OCI-LY7 (cell line): ENCODE data around the gene GALNT7.

ENCODE experiments used
- EZH2phosphoT487 ChIP-seq: fragments of 200-600 bp; sonication (generic); IDR thresholded peaks from 2 replicates; pipeline ENCODE4 v1.6.1; 2018; ENCODE audit warnings: low read depth, borderline replicate concordance, mild to moderate bottlenecking, mixed run types, antibody characterized with exemption, low read length, moderate library complexity, mixed read lengths
- TF ChIP-seq, protein P1 (sequence below): fragments of 200-600 bp; sonication (generic); conservative IDR thresholded peaks from 2 replicates; pipeline ENCODE4 v1.5.1; 2014; ENCODE audit warnings: mild to moderate bottlenecking, antibody characterized with exemption, low read length, moderate library complexity, mixed read lengths

DNA sequence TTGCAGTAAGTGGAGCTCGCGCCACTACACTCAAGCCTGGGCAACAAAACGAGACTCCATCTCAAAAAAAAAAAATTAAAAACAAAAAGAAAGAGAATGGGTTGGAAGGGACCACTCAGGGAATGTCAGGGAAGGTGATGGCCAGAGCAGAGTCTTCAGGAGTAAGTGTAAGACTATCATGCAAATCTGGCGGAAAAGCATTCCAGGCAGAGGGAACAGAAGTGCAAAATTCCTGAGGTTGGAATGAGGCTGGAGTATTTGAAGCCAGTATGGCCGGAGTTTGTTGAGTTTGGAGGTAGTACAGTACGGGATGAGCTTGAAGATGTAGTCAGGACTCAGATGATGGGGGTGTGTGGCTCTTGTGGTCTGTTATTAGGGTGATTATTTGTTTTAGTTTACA is 7.4 kb downstream of the GALNT7 start:
- TF ChIP-seq, protein P1, sequence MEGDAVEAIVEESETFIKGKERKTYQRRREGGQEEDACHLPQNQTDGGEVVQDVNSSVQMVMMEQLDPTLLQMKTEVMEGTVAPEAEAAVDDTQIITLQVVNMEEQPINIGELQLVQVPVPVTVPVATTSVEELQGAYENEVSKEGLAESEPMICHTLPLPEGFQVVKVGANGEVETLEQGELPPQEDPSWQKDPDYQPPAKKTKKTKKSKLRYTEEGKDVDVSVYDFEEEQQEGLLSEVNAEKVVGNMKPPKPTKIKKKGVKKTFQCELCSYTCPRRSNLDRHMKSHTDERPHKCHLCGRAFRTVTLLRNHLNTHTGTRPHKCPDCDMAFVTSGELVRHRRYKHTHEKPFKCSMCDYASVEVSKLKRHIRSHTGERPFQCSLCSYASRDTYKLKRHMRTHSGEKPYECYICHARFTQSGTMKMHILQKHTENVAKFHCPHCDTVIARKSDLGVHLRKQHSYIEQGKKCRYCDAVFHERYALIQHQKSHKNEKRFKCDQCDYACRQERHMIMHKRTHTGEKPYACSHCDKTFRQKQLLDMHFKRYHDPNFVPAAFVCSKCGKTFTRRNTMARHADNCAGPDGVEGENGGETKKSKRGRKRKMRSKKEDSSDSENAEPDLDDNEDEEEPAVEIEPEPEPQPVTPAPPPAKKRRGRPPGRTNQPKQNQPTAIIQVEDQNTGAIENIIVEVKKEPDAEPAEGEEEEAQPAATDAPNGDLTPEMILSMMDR = no peak
- TF ChIP-seq EZH2phosphoT487 = no peak
